ENCODE results near the gene OTOR. TPM values are rescaled to one million over a fixed set of nuclear protein-coding genes. Genes with fewer than 3 reads are reported as not detected.

OTOR gene
- total RNA-seq, 1 donor from 2014 or later, result not detected

GRCh38 chr20:16744178-16744807 lies 3.9 kb upstream of the OTOR start:
- intact Hi-C loops (cut with DNase I), result no loop called here
- no peak for ATAC-seq (ENCODE audit: poor library complexity)
- no peak for DNase-seq

DNA sequence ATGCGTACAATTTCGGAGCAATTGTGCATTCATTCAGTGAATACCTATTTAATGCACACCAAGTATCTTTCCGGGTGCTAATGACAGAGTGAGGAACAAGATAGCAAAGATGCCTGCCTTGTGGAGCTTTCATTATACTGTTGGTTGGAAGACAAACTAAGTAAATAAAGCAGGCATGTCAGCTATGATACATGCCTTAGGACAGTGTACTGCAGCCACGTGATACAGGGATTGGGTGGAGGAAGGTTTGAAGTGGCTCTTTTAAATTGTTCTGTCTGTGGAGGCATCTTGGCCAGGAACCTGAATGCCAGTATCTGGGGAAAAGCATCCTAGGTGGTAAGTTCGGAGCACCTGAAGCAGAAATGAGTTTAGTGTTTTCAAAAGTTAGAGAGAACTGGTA lies 3.0 kb upstream of the OTOR start:
- DNase-seq, result no peak
- intact Hi-C loops (cut with DNase I), result no loop called here

GRCh38 chr20:16747291-16747811 lies 807 bp upstream of the OTOR start:
- intact Hi-C loops (cut with DNase I), result no loop called here
- DNase-seq (no peak), ATAC-seq (ENCODE audit: poor library complexity) (no peak)

More for the DNA sequence above, 3.0 kb upstream of the OTOR start:
- no peak for ATAC-seq (ENCODE audit: poor library complexity)

GRCh38 chr20:16749573-16749972 lies 1.4 kb downstream of the OTOR start:
- intact Hi-C loops (cut with DNase I), result no loop called here
- no peak for DNase-seq
- ATAC-seq (ENCODE audit: poor library complexity), result no peak

DNA sequence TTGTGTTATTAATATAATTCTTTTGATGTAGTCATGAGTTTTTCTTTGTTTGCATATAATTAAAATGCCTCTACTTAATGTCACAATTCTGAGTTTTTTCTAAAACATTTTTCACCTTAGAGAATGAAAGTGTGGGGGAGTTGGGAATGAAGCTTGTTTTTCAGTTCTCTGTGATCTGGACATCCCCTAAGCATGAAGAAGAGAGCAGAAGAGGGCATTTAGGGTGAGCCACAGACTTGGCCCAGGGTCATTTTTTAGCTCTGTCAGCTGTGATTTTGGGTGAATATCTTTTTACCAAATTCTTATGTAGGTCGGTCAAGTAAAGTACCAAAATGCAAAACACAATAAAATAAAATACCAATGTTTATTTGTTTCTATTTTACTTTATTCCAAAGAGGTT lies 3.9 kb downstream of the OTOR start:
- no peak for DNase-seq
- no peak for ATAC-seq (ENCODE audit: poor library complexity)
- intact Hi-C loops (cut with DNase I), result no loop called here

- intact Hi-C loops (cut with DNase I), result no loop called here
- DNase-seq (no peak), ATAC-seq (ENCODE audit: poor library complexity) (no peak)
Measured at GRCh38 chr20:16752901-16753300, 4.7 kb downstream of the OTOR start.

DNA sequence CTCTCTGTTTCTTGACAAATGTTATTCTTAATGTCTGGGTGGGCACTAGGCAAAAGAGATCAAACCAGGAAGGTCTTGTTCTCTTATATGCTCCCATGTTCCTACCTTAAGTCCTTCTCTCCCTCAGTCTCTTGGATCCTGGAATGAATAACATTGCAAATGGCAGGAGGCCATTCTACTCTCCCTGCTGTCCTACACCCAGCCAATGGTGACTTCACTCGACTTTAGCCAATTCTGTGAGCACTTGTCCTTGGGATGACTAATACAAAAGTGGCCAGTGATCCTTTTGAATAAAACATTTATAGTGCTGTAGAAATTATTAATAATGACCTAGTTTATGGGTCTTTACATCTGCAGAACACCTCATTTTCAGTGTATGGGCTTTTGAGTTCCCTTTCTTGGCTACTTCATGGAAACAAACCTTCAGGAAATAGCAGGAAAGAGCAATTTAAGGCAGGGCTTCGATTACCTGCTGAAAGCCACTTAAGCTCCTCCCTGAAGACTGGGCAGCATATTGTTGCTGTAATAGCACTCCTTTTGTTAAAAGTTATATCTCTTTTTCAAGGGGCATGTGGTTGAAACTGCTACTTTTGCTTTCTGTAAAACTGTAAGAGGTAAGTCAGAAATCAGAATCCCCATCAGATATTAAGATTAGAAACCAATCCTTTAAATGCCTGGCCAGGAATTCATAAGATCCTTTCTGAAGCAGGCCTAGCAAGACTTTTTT lies 10.5 kb downstream of the OTOR start:
- no peak for ATAC-seq (ENCODE audit: poor library complexity)
- intact Hi-C loops (cut with DNase I), result no loop called here
- no peak for DNase-seq

DNA sequence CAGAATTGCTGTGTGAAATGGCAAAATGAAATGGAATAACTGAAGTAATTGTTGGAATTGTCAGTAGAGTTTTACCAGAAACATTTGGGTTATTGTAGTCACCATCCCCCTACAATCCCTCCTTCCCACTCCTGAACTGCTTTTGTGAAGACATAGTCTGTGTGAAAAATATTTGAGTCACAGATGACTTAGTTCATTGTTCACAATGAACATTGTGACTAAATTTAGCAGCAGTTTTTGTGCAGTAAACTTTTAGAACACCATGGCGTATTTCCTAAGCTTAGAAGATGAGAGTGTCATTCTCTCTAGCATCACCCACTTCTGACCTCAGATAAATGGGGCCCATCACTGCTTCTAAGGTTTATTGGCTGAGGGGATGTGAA lies 11.0 kb downstream of the OTOR start:
- no peak for DNase-seq
- intact Hi-C loops (cut with DNase I), result no loop called here
- no peak for ATAC-seq (ENCODE audit: poor library complexity)

DNA sequence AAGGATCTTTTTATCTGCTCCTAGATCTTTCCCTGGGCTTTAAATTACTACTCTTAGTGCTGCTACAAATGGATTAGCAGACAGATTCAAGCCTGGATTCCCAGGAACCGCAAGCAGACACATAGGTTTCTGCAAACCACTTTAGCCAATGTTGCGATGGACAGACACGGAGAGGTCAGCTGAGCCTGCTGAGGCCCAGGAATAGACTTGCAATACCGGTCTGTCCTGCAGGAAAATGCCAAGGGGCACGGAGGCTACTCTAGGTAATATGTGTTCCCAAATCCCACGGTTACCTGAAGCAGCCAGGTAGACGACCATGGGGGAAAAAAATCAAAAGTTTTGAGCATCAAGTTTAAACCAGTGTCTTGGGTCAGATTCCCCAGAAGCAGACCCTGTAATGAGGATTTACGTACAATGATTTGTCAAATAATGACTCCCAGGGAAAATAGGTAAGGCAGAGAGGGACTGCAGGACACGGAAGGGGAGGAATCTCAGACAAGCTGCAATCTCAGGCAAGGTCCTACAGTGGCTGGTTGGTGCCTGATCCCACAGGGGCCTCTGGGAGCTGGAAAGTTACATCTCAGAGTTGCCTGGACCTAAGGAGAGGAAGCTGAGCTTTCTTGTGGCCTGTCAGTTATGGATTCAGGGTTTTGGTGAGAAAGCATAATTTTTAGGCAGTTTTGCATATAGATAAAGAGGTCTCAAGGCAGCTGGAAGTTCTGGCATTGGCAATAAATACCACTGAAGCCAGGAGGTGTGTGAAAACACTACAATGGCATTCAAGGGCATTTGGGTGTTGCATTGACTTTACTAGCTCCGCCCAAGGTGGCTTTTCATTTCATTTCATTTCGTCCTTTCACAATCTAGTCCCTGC lies 12.5 kb downstream of the OTOR start:
- ATAC-seq (ENCODE audit: poor library complexity) (peak; percentile 43), DNase-seq (no peak)
- intact Hi-C loops (cut with DNase I), result loop anchor here (10.0 kb wide), 1 partner anchor 246 kb away; no protein-coding TSS in a partner anchor

DNA sequence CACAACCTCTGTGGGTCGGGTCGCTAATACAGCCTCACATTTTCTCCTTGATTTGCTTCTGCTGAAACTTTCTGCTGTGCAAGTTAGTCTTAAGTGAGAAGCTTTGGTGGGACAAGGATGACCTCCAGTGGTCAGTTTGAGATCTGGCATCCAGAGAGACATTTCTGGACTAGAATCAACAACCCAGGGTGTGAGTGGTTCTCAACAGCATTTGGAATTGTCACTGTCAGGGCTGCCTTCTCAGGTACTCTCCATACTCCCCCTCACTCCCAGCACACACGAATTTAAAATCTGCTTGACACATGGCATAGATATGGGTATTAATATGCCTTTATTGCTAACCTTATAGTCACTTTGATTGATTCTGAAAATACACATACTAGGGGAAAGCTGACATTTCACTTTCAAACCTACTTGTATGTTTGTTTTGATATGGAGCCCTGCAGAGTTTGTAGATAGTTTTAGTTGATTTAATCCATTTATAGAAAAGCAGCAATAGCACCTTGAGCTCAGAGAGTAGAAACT lies 13.2 kb downstream of the OTOR start:
- intact Hi-C loops (cut with DNase I), result loop anchor here (10.0 kb wide), 1 partner anchor 247 kb away; no protein-coding TSS in a partner anchor
- ATAC-seq (ENCODE audit: poor library complexity), result peak; percentile 84

DNA sequence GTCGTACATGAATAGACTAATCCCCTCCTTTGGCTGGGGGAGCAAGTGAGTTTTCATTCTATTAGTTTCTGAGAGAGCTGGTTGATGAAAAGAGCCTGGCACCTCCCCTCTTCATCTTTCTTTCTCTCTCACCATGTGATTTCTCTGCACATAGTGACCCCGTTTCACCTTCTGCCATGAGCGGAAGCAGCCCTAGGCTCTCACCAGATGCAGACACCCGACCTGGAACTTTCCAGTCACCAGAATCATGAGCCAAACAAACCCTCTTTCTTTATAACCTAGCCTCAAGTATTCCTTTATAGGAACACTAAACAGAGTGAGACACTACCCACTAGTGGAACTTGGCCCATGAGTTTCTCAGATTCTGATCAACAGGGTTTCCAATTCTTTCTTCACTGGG lies 16.4 kb downstream of the OTOR start:
- DNase-seq, result no peak
- intact Hi-C loops (cut with DNase I), result loop anchor here (10.0 kb wide), 1 partner anchor 250 kb away; no protein-coding TSS in a partner anchor
- no peak for ATAC-seq (ENCODE audit: poor library complexity)

More for the DNA sequence above, 13.2 kb downstream of the OTOR start:
- DNase-seq, result no peak

DNA sequence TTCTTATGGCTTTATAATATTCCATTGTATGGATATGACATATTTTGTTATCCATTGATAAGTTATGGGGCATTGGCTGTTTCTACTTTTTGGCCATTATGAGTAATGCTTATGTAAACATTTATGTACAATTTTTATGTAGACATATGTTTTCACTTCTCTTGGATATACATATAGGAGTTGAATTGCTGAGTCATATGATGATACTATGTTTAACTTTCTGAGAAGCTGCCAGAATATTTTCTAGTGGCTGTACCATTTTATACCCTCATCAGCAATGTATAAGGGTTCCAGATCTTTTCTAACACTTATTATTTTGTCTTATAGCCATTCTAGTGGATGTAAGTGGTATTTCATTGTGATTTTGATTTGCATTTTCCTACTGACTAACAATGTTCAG lies 23.1 kb downstream of the OTOR start:
- intact Hi-C loops (cut with DNase I), result no loop called here
- ATAC-seq (ENCODE audit: poor library complexity), result no peak
- no peak for DNase-seq

GRCh38 chr20:16775961-16776360 lies 27.8 kb downstream of the OTOR start:
- intact Hi-C loops (cut with DNase I), result no loop called here
- DNase-seq (no peak), ATAC-seq (ENCODE audit: poor library complexity) (no peak)

- DNase-seq (no peak), ATAC-seq (ENCODE audit: poor library complexity) (no peak)
- intact Hi-C loops (cut with DNase I), result no loop called here
Measured at GRCh38 chr20:16777126-16777525, 29.0 kb downstream of the OTOR start.

DNA sequence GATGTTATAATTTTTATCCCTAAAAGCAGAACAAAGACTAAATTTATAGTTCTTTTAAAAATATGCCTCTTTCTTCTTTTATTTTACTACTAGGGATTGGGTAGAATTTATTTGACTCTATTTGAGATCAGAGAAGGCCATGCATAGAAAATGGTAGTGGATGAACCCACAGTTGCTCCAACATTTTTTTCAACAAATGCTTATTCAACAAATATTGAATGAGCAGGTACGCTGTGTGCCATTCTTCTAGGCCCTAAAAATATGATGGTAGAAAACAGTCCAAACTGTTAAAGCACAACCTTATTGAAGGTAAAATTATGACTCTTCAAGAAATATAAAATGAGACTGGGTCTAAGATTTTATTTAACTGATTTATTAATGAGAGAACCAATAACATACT lies 30.0 kb downstream of the OTOR start:
- intact Hi-C loops (cut with DNase I), result no loop called here
- no peak for ATAC-seq (ENCODE audit: poor library complexity)
- DNase-seq, result no peak

DNA sequence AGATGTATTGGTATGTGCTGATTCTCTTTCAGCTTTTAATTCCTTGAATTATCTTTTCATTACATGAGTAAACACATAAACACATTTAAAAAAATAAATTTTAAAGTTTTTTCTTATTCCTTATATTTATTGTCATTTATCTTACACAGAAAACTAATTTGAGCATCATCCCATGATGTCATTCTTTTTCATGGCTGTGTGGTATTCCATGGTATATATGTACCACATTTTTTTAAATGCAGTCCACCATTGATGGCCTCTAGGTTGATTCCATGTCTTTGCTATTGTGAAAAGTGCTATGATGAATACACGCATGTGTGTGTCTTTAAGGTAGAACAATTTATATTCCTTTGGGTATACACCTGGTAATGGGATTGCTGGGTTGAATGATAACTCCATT lies 33.3 kb downstream of the OTOR start:
- ATAC-seq (ENCODE audit: poor library complexity), result no peak
- intact Hi-C loops (cut with DNase I), result no loop called here
- no peak for DNase-seq

DNA sequence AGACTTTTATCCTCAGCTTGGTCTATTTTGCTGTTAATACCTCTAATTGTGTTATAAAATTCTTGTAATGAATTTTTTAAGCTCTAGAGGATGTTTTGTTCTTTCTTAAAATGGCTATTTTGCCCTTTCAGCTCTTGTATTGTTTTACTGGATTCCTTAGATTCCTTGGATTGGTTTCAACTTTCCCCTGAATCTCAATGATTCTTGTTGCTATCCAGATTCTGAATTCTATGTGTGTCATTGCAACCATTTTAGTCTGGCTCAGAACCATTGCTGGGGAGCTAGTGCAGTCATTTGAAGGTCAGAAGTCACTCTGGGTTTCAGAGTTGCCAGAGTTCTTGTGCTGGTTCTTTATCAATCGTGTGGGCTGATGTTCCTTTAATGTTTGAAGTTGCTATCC lies 37.1 kb downstream of the OTOR start:
- DNase-seq (no peak), ATAC-seq (ENCODE audit: poor library complexity) (no peak)
- intact Hi-C loops (cut with DNase I), result no loop called here

Data from Right ventricle myocardium superior (tissue), 1 donor.